Natural killer cell (primary cell): Measurements from ENCODE around the gene DGKH. TPM values are rescaled to one million over a fixed set of nuclear protein-coding genes. Genes with fewer than 3 reads are reported as not detected.

ENCODE experiments used
- ATAC-seq, 3 donors: fragments of 150-1000 bp in 2 of 3; fragments of 200-7000 bp in 1 of 3; cut with Tn5 transposase; 1 replicate in 1 of 3; 2 replicates in 2 of 3; pipeline ENCODE4 v1.10.0; 2021; ENCODE audit warnings: mild to moderate bottlenecking in 2 of 3, moderate library complexity in 2 of 3
- DNase-seq, 2 donors: peaks; one replicate each; pipeline versions ENCODE4 v3.0.0 to v3.0.0-alpha.2; 2013 to 2021; ENCODE audit warnings: mixed read lengths in 1 of 2
- H3K27ac ChIP-seq: one replicate; pipeline ENCODE4 v1.5.1; 2013; ENCODE audit warnings: mild to moderate bottlenecking, low read length
- H3K27me3 ChIP-seq: one replicate; pipeline ENCODE4 v1.6.1; 2013; ENCODE audit warnings: low read length; ENCODE audit not compliant: control insufficient read depth, insufficient read depth
- H3K36me3 ChIP-seq: one replicate; pipeline ENCODE4 v1.6.1; 2013; ENCODE audit warnings: low read length; ENCODE audit not compliant: control insufficient read depth, insufficient read depth
- H3K4me1 ChIP-seq: one replicate; pipeline ENCODE4 v1.6.1; 2013; ENCODE audit warnings: low read length; ENCODE audit not compliant: control insufficient read depth, insufficient read depth
- H3K4me3 ChIP-seq: one replicate; pipeline ENCODE4 v1.5.1; 2013; ENCODE audit warnings: low read length
- H3K9me3 ChIP-seq: one replicate; pipeline ENCODE4 v1.6.1; 2013; ENCODE audit warnings: low read length; ENCODE audit not compliant: control insufficient read depth, insufficient read depth
- H3K27ac Mint-ChIP-seq, 2 donors: one replicate each; pipeline ENCODE4 v1.8.0; 2022; ENCODE audit warnings: mild to moderate bottlenecking in 2 of 2, mixed read lengths in 2 of 2, moderate library complexity in 1 of 2
- H3K27me3 Mint-ChIP-seq, 2 donors: one replicate each; pipeline ENCODE4 v1.8.0; 2022; ENCODE audit warnings: low read depth in 2 of 2, mixed read lengths in 2 of 2
- H3K36me3 Mint-ChIP-seq: one replicate; pipeline ENCODE4 v1.8.0; 2022; ENCODE audit warnings: mixed read lengths
- H3K4me1 Mint-ChIP-seq, 2 donors: one replicate each; pipeline ENCODE4 v1.8.0; 2022; ENCODE audit warnings: mixed read lengths in 2 of 2
- H3K4me3 Mint-ChIP-seq: one replicate; pipeline ENCODE4 v1.8.0; 2022; ENCODE audit warnings: mild to moderate bottlenecking, moderate library complexity, mixed read lengths
- H3K9me3 Mint-ChIP-seq, 2 donors: one replicate each; pipeline ENCODE4 v1.8.0; 2022; ENCODE audit warnings: mixed read lengths in 2 of 2
- CTCF ChIP-seq: fragments of 200-600 bp; IDR thresholded peaks from one replicate; pipeline ENCODE4 v1.8.0; 2022; ENCODE audit warnings: antibody characterized with exemption
- WGBS: methylation state at CpG from one replicate; pipeline ENCODE4 v1.1.7; 2013; ENCODE audit warnings: missing lambda C conversion rate; ENCODE audit not compliant: insufficient coverage; 5-methylcytosine and 5-hydroxymethylcytosine counted together
- intact Hi-C: fragments of 100-400 bp; cut with micrococcal nuclease; formaldehyde crosslinking; loops from one replicate; pipeline ENCODE4 v1.14.2; 2022
- total RNA-seq, 4 donors: library from RNA; stranded (reverse); fragments of 120-200 nt in 1 of 4; gene quantifications; one replicate each; pipeline versions ENCODE4 v1.2.3 to v1.2.4, GENCODE V29; 2013 to 2022

The DGKH gene
- total RNA-seq, 3 donors from 2014 or later (not counting 1 experiment from before 2014, with no cell fraction given): 1.1 to 3.4 (median 1.2) TPM

- H3K27ac ChIP-seq: peak overlapping the region; percentile 94
- Mint-ChIP-seq H3K4me3 (peak overlapping the region; percentile 98), H3K4me1 (peaks cover 43 to 48% of the 10 kb centered on the region in 2 donors), H3K36me3 (no peaks in the 10 kb centered on the region), H3K9me3 (no peaks in the 10 kb centered on the region), H3K27me3 (peaks cover 8 to 9% of the 10 kb centered on the region in 2 donors), H3K27ac (peak overlapping the region; percentile 95)
- WGBS: 10% methylated on average over 31 of the region's 57 CpGs
- H3K9me3 ChIP-seq: no peaks in the 10 kb centered on the region
- no peak for TF ChIP-seq CTCF
- no peaks in the 10 kb centered on the region for H3K36me3 ChIP-seq
- intact Hi-C loops: loop anchor here (2.0 to 5.0 kb wide), 2 partner anchors 106 to 121 kb away; no protein-coding TSS in a partner anchor
- H3K27me3 ChIP-seq: no peaks in the 10 kb centered on the region
- peak; percentile 84 to 93 (median 90) for ATAC-seq
- H3K4me1 ChIP-seq: peaks cover 9% of the 10 kb centered on the region
- H3K4me3 ChIP-seq: peak overlapping the region; percentile 75
- DNase-seq: peak; percentile 86 to 98
These were observed 223.1 kb downstream of the DGKH start for GRCh38 chr13:42271337-42272114.

GRCh38 chr13:42272115-42272803 lies 223.8 kb downstream of the DGKH start, which contains the start of gene AKAP11:
TSS of gene AKAP11 (plus strand) at chr13:42272152. CDS start at chr13:42286349, 14,197 bp downstream.
- no peaks in the 10 kb centered on the region for H3K9me3 Mint-ChIP-seq
- H3K27ac Mint-ChIP-seq: peak within 1 kb of the TSS; percentile 95
- peaks cover 5 to 6% of the 10 kb centered on the region in 2 donors for H3K27me3 Mint-ChIP-seq
- Histone ChIP-seq H3K27ac (peak within 1 kb of the TSS; percentile 94), H3K4me1 (peaks cover 9% of the 10 kb centered on the region), H3K27me3 (no peaks in the 10 kb centered on the region), H3K4me3 (peak within 1 kb of the TSS; percentile 75), H3K9me3 (no peaks in the 10 kb centered on the region), H3K36me3 (no peaks in the 10 kb centered on the region)
- no peaks in the 10 kb centered on the region for H3K36me3 Mint-ChIP-seq
- TF ChIP-seq CTCF: no peak
- under 1% methylated on average over 59 of the region's 59 CpGs for WGBS
- ATAC-seq: peak; percentile 28 to 57 (median 48)
- H3K4me3 Mint-ChIP-seq: peak within 1 kb of the TSS; percentile 98
- intact Hi-C loops: loop anchor here (5.0 kb wide), 1 partner anchor 105 kb away; no protein-coding TSS in a partner anchor
- H3K4me1 Mint-ChIP-seq: peaks cover 43 to 49% of the 10 kb centered on the region in 2 donors
- peak; percentile 54 to 65 for DNase-seq

GRCh38 chr13:42272804-42273175 lies 224.3 kb downstream of the DGKH start:
- H3K27ac Mint-ChIP-seq: peak overlapping the region; percentile 95
- H3K9me3 Mint-ChIP-seq: no peaks in the 10 kb centered on the region
- H3K4me1 Mint-ChIP-seq: peaks cover 48 to 53% of the 10 kb centered on the region in 2 donors
- H3K27ac ChIP-seq: peak overlapping the region; percentile 81
- TF ChIP-seq CTCF: no peak
- ATAC-seq: no peak
- H3K4me3 Mint-ChIP-seq: peak overlapping the region; percentile 98
- no peaks in the 10 kb centered on the region for H3K9me3 ChIP-seq
- 0% methylated on average over 2 of the region's 4 CpGs for WGBS
- no peaks in the 10 kb centered on the region for H3K36me3 Mint-ChIP-seq
- H3K27me3 Mint-ChIP-seq: peaks cover 0 to under 1% of the 10 kb centered on the region in 2 donors
- H3K4me3 ChIP-seq: peak overlapping the region; percentile 75
- intact Hi-C loops: loop anchor here (5.0 kb wide), 1 partner anchor 105 kb away; no protein-coding TSS in a partner anchor
- H3K4me1 ChIP-seq: peaks cover 9% of the 10 kb centered on the region
- DNase-seq: no peak
- no peaks in the 10 kb centered on the region for H3K27me3 ChIP-seq
- no peaks in the 10 kb centered on the region for H3K36me3 ChIP-seq
